Activated CD4-positive, alpha-beta T cell treated with anti-CD3 and anti-CD28 coated beads, Interleukin-2, amount 50 U/mL, for 24 hours (primary cell): ENCODE data around the gene ZFX.

ENCODE experiments used
- DNase-seq, 2 donors: peaks; one replicate each; pipeline ENCODE4 v3.0.0-alpha.2; 2020; ENCODE audit warnings: low read depth in 1 of 2, low spot score in 1 of 2

Gene ZFX

GRCh38 chrX:24200133-24200532 lies 50.6 kb downstream of the ZFX start:
- no peak for DNase-seq

- DNase-seq = no peak
Measured at GRCh38 chrX:24201216-24201615, 51.7 kb downstream of the ZFX start.

GRCh38 chrX:24202465-24203031 lies 53.0 kb downstream of the ZFX start:
- no peak for DNase-seq

GRCh38 chrX:24203072-24203808 lies 53.7 kb downstream of the ZFX start:
- DNase-seq = no peak

GRCh38 chrX:24204331-24204730 lies 54.8 kb downstream of the ZFX start:
- no peak for DNase-seq

DNA sequence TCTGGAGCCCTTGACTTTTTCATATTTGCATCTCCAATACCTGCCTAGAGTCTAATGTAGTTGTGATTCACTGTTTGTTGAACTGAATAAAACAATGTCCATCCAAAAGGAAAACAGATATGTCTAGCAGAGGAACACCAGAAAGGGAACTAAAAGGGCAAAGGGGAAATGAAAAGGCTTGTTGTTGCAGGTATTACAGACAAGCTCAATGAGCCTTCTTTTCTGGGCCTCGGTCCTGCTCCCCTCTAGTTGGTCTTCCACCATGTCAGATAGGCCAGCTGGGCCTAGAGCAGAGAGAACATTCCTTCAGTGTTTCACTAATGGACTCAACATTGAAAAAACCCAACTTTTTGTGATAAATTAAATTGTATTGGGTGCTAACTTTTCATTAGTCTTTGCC lies 55.4 kb downstream of the ZFX start:
- no peak for DNase-seq

GRCh38 chrX:24207826-24208225 lies 58.3 kb downstream of the ZFX start:
- no peak for DNase-seq

- no peak for DNase-seq
Measured at GRCh38 chrX:24208496-24209240, 59.1 kb downstream of the ZFX start.

DNA sequence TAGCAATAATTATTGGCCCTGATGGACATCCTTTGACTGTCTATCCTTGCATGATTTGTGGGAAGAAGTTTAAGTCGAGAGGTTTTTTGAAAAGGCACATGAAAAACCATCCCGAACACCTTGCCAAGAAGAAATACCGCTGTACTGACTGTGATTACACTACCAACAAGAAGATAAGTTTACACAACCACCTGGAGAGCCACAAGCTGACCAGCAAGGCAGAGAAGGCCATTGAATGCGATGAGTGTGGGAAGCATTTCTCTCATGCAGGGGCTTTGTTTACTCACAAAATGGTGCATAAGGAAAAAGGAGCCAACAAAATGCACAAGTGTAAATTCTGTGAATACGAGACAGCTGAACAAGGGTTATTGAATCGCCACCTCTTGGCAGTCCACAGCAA lies 60.7 kb downstream of the ZFX start:
- no peak for DNase-seq

- no peak for DNase-seq
Measured at GRCh38 chrX:24214568-24214967, 65.0 kb downstream of the ZFX start.

DNA sequence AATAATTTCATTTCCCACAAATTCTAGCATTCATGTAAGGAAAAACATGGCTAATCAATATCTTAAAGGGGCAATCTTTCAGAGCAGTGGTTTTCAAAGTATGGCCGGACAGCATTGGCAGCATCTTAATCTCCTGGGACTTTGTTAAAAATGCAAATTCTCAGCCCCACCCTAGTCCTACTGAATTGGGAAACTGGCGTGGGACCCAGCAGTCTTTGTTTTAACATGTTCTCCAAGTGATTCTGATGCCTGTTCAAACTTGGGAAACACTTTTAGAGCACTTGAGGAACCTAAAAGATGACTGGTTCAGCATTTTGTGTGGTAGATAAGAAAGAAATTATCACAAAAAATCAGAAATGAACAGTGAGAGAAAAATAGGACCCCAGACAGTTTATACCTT lies 65.7 kb downstream of the ZFX start:
- DNase-seq = no peak

- DNase-seq = no peak
Measured at GRCh38 chrX:24216037-24216436, 66.5 kb downstream of the ZFX start.

- no peak for DNase-seq
Measured at GRCh38 chrX:24216827-24217226, 67.3 kb downstream of the ZFX start.

GRCh38 chrX:24219320-24219719 lies 69.8 kb downstream of the ZFX start:
- DNase-seq = no peak

DNA sequence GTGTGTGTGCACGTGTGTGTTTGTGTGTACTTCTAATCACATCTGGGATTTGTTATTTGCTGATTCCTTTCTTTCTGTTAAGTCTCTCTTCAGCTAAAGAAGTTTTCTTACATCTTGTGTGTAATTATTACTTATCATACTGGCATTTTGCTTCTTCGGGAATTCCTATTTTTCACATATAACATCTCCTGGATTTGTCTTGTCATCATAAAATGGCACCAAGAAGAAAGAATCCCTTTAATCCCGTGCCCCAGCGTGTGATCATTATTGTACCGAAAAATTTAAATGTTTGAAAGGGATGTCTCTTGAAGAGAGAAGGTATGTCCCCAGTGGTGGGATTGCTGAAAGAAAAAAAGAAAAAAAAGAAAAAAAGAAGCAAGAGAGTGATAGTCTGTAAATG lies 72.3 kb downstream of the ZFX start:
- DNase-seq = no peak

GRCh38 chrX:24225265-24225664 lies 75.7 kb downstream of the ZFX start:
- DNase-seq = no peak

DNA sequence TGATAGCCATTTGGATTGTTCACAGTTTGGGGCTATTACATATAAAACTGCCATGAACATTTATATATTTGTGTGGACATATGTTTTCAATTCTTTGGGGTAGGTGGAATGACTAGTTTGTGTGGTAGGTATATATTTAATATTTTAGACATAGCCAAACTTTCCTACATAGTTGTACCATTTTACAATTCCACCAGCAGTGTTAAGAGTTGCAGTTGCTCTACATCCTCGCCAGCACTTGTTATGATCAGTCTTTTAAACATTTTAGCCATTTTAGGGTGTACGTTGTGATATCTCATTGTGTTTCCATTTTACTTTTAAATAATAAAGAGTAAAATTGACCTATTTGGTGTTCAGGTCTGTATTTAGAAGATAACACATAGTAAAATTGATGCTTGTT lies 76.6 kb downstream of the ZFX start:
- no peak for DNase-seq

GRCh38 chrX:24228596-24228995 lies 79.1 kb downstream of the ZFX start:
- no peak for DNase-seq

- no peak for DNase-seq
Measured at GRCh38 chrX:24229400-24229879, 79.9 kb downstream of the ZFX start.

DNA sequence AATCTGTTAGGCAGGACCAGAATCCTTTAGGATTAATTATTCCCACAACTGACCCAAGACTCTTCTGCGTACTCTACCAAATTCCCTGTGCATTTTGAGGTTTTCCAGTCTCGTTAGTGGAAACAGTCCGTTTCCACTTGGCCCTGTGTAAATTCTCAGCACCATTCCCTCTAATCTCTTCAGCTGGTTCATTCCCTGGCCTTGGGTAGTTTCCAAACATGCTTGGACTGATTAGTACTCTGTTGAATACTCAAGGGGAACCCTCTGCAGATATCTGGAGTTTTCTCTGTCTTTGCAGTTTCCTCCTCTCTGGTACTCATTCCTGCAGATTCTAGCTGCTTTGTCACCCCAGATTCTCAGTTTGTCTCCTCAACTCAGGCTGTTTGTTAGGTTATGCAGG lies 80.4 kb downstream of the ZFX start:
- no peak for DNase-seq

GRCh38 chrX:24231131-24231540 lies 81.6 kb downstream of the ZFX start:
- no peak for DNase-seq

- DNase-seq = no peak
Measured at GRCh38 chrX:24231641-24232179, 82.2 kb downstream of the ZFX start.
